AG08396 (cell line): ENCODE results near the gene PACSIN2.
A peak's percentile ranks its signal among the peaks of the same experiment; 100 is the strongest.

Source experiments
- DNase-seq: peaks from one replicate; pipeline ENCODE4 v3.0.0; 2012; ENCODE audit warnings: low spot score, mixed read lengths

Gene PACSIN2

GRCh38 chr22:42881298-42881697 lies 133.7 kb downstream of the PACSIN2 start:
- DNase-seq: no peak

DNA sequence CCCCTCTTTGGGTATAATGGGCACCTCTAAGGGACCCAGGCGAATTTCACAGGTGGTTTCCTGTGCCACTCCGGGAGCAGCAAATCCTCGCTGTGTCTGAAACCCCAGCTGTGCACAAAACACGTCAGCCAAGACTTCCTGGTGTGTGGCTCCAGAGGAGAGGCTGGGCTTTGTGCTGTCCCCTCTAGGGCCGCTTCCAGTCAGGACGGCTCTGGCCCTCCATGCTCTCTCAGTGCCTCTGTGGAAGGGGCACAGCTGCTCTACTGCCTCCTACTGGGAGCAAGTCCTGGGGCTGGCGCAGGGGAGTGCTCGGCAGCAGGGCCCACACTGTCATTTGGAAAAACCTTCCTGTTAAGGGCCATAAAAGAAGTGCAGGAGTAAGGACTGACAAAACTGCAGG lies 134.1 kb downstream of the PACSIN2 start:
- no peak for DNase-seq

GRCh38 chr22:42879371-42880021 lies 135.5 kb downstream of the PACSIN2 start:
- DNase-seq: no peak

- DNase-seq: no peak
Observed at GRCh38 chr22:42878561-42879305, 136.2 kb downstream of the PACSIN2 start.

DNA sequence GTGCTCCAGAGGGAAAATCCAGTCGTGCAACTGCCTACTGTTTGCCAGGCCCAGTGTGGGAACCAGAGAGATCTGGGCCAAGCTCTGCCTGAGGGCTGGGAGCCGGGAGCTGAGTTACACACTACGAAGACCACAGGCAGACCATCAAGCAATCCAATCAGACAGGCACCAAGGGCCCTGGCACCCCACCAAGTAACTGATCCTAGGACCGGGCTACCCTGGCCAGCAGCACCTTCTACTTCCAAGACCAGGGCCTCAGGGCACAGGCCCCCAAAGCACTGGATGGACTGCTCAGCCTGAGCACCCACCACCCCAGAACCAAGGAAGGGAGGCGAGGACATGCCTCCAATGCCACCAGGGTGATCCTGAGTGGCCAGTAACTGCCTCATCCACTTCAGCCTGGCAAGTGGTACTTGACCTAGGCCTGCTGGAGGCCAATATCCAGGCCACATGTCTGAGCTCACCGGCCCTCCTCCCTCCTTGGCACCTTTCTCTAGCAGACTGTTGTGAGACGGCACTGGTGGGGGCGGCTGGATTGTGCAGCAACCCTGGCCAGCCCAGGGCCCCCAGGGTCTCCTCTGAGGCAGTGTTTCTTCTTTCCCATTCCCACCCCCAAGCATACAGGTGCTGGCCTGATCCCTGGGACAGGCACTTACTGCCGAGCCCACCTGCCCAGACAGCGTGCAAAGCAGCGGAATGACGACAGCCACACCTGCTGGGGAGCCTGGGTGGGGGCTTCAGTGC lies 137.2 kb downstream of the PACSIN2 start:
- DNase-seq: no peak

- DNase-seq: no peak
Observed at GRCh38 chr22:42877158-42877557, 137.8 kb downstream of the PACSIN2 start.

DNA sequence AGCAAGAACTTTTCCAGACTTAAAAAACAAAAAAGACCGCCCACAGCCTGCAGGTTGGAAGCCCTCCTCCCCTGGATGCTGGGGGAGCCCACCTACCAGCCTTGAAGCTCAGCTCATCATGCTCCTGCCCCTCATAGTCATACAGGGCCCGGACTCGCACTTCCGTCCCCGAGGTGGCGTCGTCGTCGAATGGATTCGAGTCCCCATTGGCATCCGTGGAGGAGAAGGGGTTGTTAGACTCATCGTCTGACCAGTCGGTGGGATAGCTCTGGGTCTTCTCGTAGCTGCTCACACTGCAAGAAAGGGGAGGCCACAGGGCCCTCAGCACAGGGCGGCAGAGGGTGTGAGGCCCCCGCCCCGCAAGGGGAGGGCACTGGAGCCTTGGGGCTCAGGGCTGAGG lies 138.9 kb downstream of the PACSIN2 start:
- no peak for DNase-seq

- DNase-seq: no peak
Observed at GRCh38 chr22:42874010-42874409, 140.9 kb downstream of the PACSIN2 start.

DNA sequence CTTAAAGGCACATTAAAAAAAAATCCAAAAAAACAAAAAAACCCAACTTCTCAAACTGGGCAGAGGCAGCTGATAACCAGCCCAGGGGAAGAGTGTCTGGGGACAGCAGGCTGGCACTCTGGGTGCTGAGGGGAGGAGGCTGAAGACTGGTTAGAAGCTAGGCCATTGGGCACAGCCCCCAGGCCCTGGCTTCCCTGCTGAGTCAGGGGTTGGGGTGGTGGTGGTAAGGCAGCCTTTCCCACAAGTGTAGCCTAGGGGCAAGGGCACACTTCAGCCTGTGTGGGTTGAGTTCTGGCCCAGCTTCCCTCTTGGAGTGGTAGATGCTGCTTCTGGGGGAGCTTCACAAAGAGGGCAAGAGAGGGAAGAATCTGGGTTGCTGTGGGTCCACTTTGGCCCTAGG lies 141.6 kb downstream of the PACSIN2 start:
- no peak for DNase-seq

- no peak for DNase-seq
Observed at GRCh38 chr22:42872821-42873220, 142.1 kb downstream of the PACSIN2 start.

DNA sequence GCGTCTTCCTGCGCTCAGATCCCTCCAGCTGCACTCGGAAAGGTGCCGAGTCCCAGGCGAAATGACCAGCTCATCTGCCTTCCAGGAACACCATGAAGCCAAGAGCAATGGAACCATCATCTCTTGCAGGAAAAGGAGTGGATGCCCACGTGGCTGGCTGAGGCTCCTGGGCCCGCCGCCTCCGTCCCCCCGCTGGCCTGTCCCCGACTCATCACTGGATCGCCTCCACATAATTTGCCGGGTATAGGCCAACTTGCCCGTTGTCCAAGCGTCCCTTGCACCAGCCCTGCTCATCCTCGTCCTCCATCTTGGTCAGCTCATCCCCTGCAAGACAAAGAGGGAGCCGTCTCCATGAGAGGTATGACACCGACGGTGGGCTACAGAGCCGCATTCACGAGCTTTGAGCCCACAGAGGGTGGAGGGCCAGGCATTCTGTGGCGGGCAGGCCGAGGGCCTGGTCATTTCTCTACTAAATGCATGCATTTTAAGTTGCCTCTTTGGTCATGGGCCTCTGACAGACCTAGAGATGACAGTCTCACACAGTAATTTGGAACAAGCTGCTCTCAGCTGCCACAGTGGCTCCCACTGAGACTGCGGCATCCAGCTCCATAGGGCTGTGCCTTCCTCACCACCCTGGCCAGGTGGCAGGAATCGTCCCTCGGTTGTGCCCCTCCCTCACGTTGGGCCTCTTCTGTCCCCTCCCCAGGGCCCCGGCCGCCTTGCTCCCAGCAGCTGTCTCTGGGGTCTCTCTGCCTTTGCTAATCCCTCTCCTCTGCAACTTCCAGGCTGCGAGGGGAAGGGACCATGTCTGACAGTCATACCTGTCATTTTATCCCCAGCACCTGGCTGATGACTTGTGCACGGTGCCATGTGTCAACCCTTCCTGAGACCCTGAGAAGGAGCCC lies 143.6 kb downstream of the PACSIN2 start:
- no peak for DNase-seq

DNA sequence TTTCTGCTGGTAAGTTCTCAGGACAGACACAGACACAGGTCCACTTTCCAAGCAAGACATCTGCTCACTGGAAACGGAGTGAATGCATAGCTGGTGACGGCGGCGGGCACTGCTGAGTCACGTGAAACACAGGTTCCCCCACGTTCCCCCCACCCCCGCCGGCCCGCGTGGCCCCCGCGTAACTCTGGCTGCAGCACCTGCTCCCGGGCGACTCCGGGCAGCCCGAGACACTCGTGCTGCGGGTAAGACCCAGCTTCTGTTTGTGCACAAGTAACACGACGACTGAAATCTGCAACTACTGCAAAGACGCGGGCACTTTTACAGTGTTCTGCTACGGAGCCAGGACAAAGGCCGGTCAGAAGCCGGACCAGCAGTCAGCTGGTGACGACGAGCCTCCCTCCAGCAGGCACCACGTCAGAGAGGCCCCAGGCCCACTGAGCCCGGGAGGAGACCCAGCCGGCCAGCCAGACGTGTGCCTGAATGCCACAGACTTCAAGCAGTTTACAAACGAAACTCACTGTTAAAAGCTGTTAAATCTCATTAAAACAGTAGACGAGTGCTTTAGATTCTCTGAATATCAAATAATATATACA lies 145.0 kb downstream of the PACSIN2 start:
- no peak for DNase-seq

- DNase-seq: no peak
Observed at GRCh38 chr22:42869463-42869862, 145.5 kb downstream of the PACSIN2 start.

- DNase-seq: no peak
Observed at GRCh38 chr22:42868751-42869251, 146.1 kb downstream of the PACSIN2 start.

- no peak for DNase-seq
Observed at GRCh38 chr22:42866100-42866499, 148.8 kb downstream of the PACSIN2 start.

- DNase-seq: no peak
Observed at GRCh38 chr22:42865536-42865935, 149.4 kb downstream of the PACSIN2 start.

GRCh38 chr22:42863349-42863961 lies 151.5 kb downstream of the PACSIN2 start:
- DNase-seq: peak; percentile 63

DNA sequence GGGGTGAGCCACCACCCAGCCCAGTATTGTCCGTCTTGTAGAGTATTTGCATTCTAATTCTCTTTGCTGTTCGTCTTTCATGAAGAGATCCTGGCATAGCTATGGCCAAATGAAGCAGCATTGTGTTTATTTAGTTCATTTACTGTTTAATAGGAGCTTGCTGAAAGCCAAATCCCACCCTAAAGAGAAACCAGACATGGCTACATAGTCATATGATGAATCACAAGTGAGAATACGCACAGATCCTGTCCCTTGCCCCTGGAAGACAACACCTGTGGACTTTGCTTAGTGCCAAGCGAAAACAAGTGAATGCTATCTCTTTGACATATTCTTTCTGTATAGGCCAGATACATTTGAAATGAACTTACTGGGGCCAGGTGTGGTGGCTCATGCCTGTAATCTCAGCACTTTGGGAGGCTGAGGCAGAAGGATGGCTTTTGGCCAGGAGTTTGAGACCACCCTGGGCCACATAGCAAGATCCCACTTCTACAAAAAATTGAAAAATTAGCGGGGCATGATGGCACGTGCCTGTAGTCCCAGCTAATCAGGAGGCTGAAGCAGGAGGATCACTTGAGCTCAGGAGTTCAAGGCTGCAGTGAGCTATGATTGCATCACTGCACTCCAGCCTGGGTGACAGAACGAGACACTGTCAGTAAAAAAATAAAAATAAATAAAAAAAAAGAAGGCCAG lies 152.8 kb downstream of the PACSIN2 start:
- DNase-seq: no peak

- no peak for DNase-seq
Observed at GRCh38 chr22:42860968-42861367, 154.0 kb downstream of the PACSIN2 start.

GRCh38 chr22:42857845-42858481 lies 157.0 kb downstream of the PACSIN2 start:
- DNase-seq: no peak
